Ascending aorta (tissue), 2 donors: ENCODE data around the gene FZD2. TPM values are rescaled to one million over a fixed set of nuclear protein-coding genes. Genes with fewer than 3 reads are reported as not detected.
A peak's percentile ranks its signal among the peaks of the same experiment; 100 is the strongest.
"Not testable (repeated sequence)": the region's sequence is repeated elsewhere in the genome, so short reads cannot be mapped to it uniquely, and the experiment has no call there.

ENCODE experiments used
- DNase-seq, 2 donors: peaks; one replicate each; pipeline ENCODE4 v3.0.0-alpha.2; 2019; ENCODE audit warnings: low spot score in 2 of 2
- H3K27ac ChIP-seq, 2 donors: fragments of 200-600 bp; sonication (generic); one replicate each; pipeline ENCODE4 v1.5.1; 2016 to 2017; ENCODE audit warnings: mild to moderate bottlenecking in 1 of 2
- H3K27me3 ChIP-seq: fragments of 200-600 bp; sonication (generic); one replicate; pipeline ENCODE4 v1.5.1; 2017
- H3K36me3 ChIP-seq, 2 donors: fragments of 200-600 bp; sonication (generic); one replicate each; pipeline ENCODE4 v1.5.1; 2016
- H3K4me1 ChIP-seq, 2 donors: fragments of 200-600 bp; sonication (generic); one replicate each; pipeline ENCODE4 v1.5.1; 2016 to 2017; ENCODE audit warnings: mild to moderate bottlenecking in 1 of 2
- H3K4me3 ChIP-seq, 2 donors: fragments of 200-600 bp; sonication (generic); one replicate each; pipeline ENCODE4 v1.5.1; 2016 to 2017; ENCODE audit warnings: mild to moderate bottlenecking in 1 of 2
- H3K9me3 ChIP-seq, 2 donors: fragments of 200-600 bp; sonication (generic); one replicate each; pipeline ENCODE4 v1.5.1; 2016
- intact Hi-C: fragments of 100-400 bp; cut with DNase I; formaldehyde crosslinking; loops from one replicate; pipeline ENCODE4 v1.15.1; 2023
- total RNA-seq: library from RNA; depleted of rRNA; stranded (reverse); fragments of >200 nt; gene quantifications from one replicate; pipeline ENCODE4 v1.1.0, GENCODE V29; 2016
- TF ChIP-seq, protein P1 (sequence below), 3 experiments: fragments of 200-600 bp in 2 of 3; fragments of 450-650 bp in 1 of 3; sonication (generic) in 2 of 3; IDR thresholded peaks; one replicate each; pipeline ENCODE4 v1.5.1; 2016 to 2019; ENCODE audit warnings: antibody characterized with exemption in 3 of 3, mild to moderate bottlenecking in 1 of 3, moderate library complexity in 1 of 3

The FZD2 gene
- total RNA-seq: 32.7 TPM

DNA sequence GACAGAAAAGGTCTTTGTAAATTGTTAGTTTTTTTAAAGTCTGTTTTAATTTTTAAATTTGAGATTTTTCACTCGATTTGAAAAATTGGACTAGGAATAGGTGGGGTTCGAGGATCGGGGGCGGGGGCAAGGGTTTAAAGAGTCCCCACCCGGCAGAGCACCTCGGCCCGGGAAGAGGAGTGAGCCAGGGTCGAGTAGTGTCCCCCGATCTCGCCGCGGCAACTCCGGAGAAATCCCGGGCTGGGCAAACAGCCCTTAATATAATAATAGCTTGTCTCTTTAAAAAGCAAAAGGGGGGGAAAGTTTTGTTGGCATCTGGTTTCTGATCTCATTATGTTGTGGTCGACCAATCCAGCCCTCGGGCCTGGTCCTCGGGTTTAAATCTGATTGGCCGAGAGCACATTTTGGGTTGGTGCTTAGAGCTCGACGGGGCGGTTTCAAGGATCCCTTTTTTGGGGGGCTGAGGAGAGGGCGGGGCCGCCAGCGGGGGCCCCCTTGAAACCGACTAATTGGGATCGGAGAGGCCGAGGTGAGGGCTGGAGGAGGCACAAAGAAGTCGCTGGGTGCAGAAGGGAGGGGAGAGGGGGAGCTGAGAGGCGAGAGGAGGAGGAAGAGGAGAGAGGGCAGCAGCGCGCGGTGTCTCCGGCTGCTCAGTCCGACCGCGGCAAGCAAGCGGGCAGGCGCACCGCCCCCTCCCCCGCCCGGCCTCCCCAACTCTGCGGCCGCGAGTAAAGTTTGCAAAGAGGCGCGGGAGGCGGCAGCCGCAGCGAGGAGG lies at the start of gene FZD2:
FZD2 (plus strand) TSS at position 653 of the 775 bp plus-strand sequence. CDS start 205 bp downstream, outside the sequence.
- H3K27ac ChIP-seq: peak within 1 kb of the TSS; percentile 78 to 91
- no peaks in the 10 kb centered on the region for H3K36me3 ChIP-seq
- peak; percentile 90 to 96 for DNase-seq
- H3K4me1 ChIP-seq: peaks cover 7 to 16% of the 10 kb centered on the region in 2 donors
- no peaks in the 10 kb centered on the region for H3K27me3 ChIP-seq
- H3K4me3 ChIP-seq: peak within 1 kb of the TSS; percentile 67 to 87
- H3K9me3 ChIP-seq: no peaks in the 10 kb centered on the region
- intact Hi-C loops: loop anchor here (1.0 to 5.0 kb wide), 5 partner anchors 24 to 152 kb away; partner anchors contain the start of genes DBF4B and GPATCH8
- TF ChIP-seq, protein P1, sequence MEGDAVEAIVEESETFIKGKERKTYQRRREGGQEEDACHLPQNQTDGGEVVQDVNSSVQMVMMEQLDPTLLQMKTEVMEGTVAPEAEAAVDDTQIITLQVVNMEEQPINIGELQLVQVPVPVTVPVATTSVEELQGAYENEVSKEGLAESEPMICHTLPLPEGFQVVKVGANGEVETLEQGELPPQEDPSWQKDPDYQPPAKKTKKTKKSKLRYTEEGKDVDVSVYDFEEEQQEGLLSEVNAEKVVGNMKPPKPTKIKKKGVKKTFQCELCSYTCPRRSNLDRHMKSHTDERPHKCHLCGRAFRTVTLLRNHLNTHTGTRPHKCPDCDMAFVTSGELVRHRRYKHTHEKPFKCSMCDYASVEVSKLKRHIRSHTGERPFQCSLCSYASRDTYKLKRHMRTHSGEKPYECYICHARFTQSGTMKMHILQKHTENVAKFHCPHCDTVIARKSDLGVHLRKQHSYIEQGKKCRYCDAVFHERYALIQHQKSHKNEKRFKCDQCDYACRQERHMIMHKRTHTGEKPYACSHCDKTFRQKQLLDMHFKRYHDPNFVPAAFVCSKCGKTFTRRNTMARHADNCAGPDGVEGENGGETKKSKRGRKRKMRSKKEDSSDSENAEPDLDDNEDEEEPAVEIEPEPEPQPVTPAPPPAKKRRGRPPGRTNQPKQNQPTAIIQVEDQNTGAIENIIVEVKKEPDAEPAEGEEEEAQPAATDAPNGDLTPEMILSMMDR (IDR thresholded peaks at IDR 0.05): no peak

- H3K4me3 ChIP-seq, H3K36me3 ChIP-seq, H3K4me1 ChIP-seq, DNase-seq, intact Hi-C loops, H3K27me3 ChIP-seq, H3K27ac ChIP-seq, H3K9me3 ChIP-seq: not testable (repeated sequence)
Observed at GRCh38 chr17:44511241-44512134, 45.8 kb upstream of the FZD2 start.

GRCh38 chr17:44518032-44518431 lies 39.3 kb upstream of the FZD2 start:
- no peaks in the 10 kb centered on the region for H3K27me3 ChIP-seq
- TF ChIP-seq, protein P1 (IDR thresholded peaks at IDR 0.05): no peak
- H3K27ac ChIP-seq: no peak overlapping the region
- H3K4me1 ChIP-seq: no peaks in the 10 kb centered on the region
- no peak overlapping the region for H3K4me3 ChIP-seq
- DNase-seq: no peak
- H3K36me3 ChIP-seq: no peaks in the 10 kb centered on the region
- intact Hi-C loops: no loop called here
- H3K9me3 ChIP-seq: no peaks in the 10 kb centered on the region

- Histone ChIP-seq H3K4me1 (no peaks in the 10 kb centered on the region), H3K4me3 (no peak overlapping the region), H3K36me3 (no peaks in the 10 kb centered on the region), H3K9me3 (no peaks in the 10 kb centered on the region), H3K27ac (no peak overlapping the region), H3K27me3 (no peaks in the 10 kb centered on the region)
- TF ChIP-seq, protein P1 (IDR thresholded peaks at IDR 0.05): peak in 2 of 3 experiments; percentile 47 to 61
- peak in 1 of 2 donors; percentile 73 for DNase-seq
- intact Hi-C loops: no loop called here
Observed at GRCh38 chr17:44522883-44523671, 34.2 kb upstream of the FZD2 start.

DNA sequence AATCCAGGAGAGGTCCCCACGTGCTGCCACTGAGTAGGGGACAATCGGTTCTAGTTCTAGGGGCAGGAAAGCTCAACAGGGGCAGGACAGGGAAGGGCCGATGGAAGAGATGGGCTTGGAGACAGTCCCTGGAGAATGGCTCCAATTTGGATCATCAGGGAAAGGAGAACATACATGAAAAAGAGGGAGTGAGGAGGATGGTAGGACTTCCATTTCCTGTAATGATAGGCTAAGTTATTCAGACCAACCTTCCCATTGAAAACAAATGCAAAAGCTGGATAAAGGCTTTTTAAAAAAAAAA lies 33.7 kb upstream of the FZD2 start:
- Histone ChIP-seq H3K27ac (no peak overlapping the region), H3K4me3 (no peak overlapping the region)
- intact Hi-C loops: no loop called here

More for the DNA sequence above, 33.7 kb upstream of the FZD2 start:
- Histone ChIP-seq H3K36me3 (no peaks in the 10 kb centered on the region), H3K27me3 (no peaks in the 10 kb centered on the region), H3K9me3 (no peaks in the 10 kb centered on the region), H3K4me1 (no peaks in the 10 kb centered on the region)
- no peak for DNase-seq
- TF ChIP-seq, protein P1 (IDR thresholded peaks at IDR 0.05): no peak
